AG04450 (cell line): Measurements from ENCODE around the gene TFCP2L1. TPM values are rescaled to one million over a fixed set of nuclear protein-coding genes. Genes with fewer than 3 reads are reported as not detected.

Experiments used
- CTCF ChIA-PET: fragments of 300-600, 350-600 bp; formaldehyde crosslinking; extraction: SDS; loops from one replicate; lab custom pipeline; 2022; ENCODE audit warnings: antibody characterized with exemption, inconsistent platforms; lab: Charles Lee
- POLR2A ChIA-PET: fragments of 350-600 bp; formaldehyde crosslinking; extraction: SDS; loops from one replicate; lab custom pipeline; 2021; ENCODE audit warnings: antibody characterized with exemption, inconsistent platforms; lab: Yijun Ruan, JAX
- DNase-seq: peaks from one replicate; pipeline ENCODE4 v3.0.0-alpha.2; 2011; ENCODE audit warnings: low read depth, low spot score
- H3K27ac ChIP-seq: one replicate; pipeline ENCODE4 v1.5.1; 2012; ENCODE audit warnings: low read depth, low read length, control low read depth
- H3K27me3 ChIP-seq: one replicate; pipeline ENCODE4 v1.6.0; 2012; ENCODE audit warnings: low read length; ENCODE audit not compliant: control insufficient read depth, insufficient read depth
- H3K4me3 ChIP-seq: 2 replicates; pipeline ENCODE4 v1.5.1; 2011; ENCODE audit warnings: mild to moderate bottlenecking, low read depth, low read length, control low read depth
- H3K9me3 ChIP-seq: 2 replicates; pipeline ENCODE4 v1.5.1; 2012; ENCODE audit warnings: low read length; ENCODE audit not compliant: control insufficient read depth, insufficient read depth
- CTCF ChIP-seq: IDR thresholded peaks from 2 replicates; pipeline ENCODE4 v1.5.1; 2011; ENCODE audit warnings: low read depth, low read length, control low read depth, inconsistent platforms
- polyA plus RNA-seq: library from polyadenylated mRNA; depleted of rRNA; stranded (reverse); fragments of >200 nt; gene quantifications from 2 replicates; pipeline ENCODE4 v1.2.3, GENCODE V29; 2011

The TFCP2L1 gene
- polyA plus RNA-seq, 1 experiment = not detected

GRCh38 chr2:121242175-121242875 lies 42.7 kb downstream of the TFCP2L1 start:
- no peak for TF ChIP-seq CTCF
- no peak overlapping the region for H3K27ac ChIP-seq
- no peak overlapping the region for H3K4me3 ChIP-seq
- POLR2A ChIA-PET = no interaction called here
- H3K9me3 ChIP-seq = no peaks in the 10 kb centered on the region; the same call in 1 of the 2 replicates
- no peak for DNase-seq
- CTCF ChIA-PET = interaction anchor here (0.6 kb wide), 1 partner anchor 286 kb away, joined by 4 read pairs; no protein-coding TSS in a partner anchor
- peaks cover 21% of the 10 kb centered on the region for H3K27me3 ChIP-seq

- TF ChIP-seq CTCF = no peak
- CTCF ChIA-PET = no interaction called here
- H3K27me3 ChIP-seq = peaks cover 21% of the 10 kb centered on the region
- no peak for DNase-seq
- no peak overlapping the region for H3K4me3 ChIP-seq
- POLR2A ChIA-PET = no interaction called here
- no peak overlapping the region for H3K27ac ChIP-seq
- no peaks in the 10 kb centered on the region; the same call in 1 of the 2 replicates for H3K9me3 ChIP-seq
These were observed 43.5 kb downstream of the TFCP2L1 start for GRCh38 chr2:121241466-121241865.

GRCh38 chr2:121240436-121240835 lies 44.6 kb downstream of the TFCP2L1 start:
- no peak for DNase-seq
- H3K27me3 ChIP-seq = peaks cover 24% of the 10 kb centered on the region
- CTCF ChIA-PET = no interaction called here
- no peak for TF ChIP-seq CTCF
- no peak overlapping the region for H3K27ac ChIP-seq
- H3K4me3 ChIP-seq = no peak overlapping the region
- POLR2A ChIA-PET = no interaction called here
- H3K9me3 ChIP-seq = no peaks in the 10 kb centered on the region; the same call in 1 of the 2 replicates

- TF ChIP-seq CTCF = no peak
- peaks cover 24% of the 10 kb centered on the region for H3K27me3 ChIP-seq
- ChIA-PET POLR2A (no interaction called here), CTCF (no interaction called here)
- H3K27ac ChIP-seq = no peak overlapping the region
- H3K4me3 ChIP-seq = no peak overlapping the region
- DNase-seq = no peak
- no peaks in the 10 kb centered on the region; the same call in 1 of the 2 replicates for H3K9me3 ChIP-seq
These were observed 45.0 kb downstream of the TFCP2L1 start for GRCh38 chr2:121239969-121240368.

GRCh38 chr2:121239471-121239870 lies 45.5 kb downstream of the TFCP2L1 start:
- no peak for DNase-seq
- CTCF ChIA-PET = no interaction called here
- POLR2A ChIA-PET = no interaction called here
- no peak for TF ChIP-seq CTCF
- Histone ChIP-seq H3K27me3 (peaks cover 26% of the 10 kb centered on the region), H3K4me3 (no peak overlapping the region), H3K9me3 (no peaks in the 10 kb centered on the region; the same call in 1 of the 2 replicates), H3K27ac (no peak overlapping the region)
